Measurements from ENCODE around the gene SFTPA1. TPM values are rescaled to one million over a fixed set of nuclear protein-coding genes. Genes with fewer than 3 reads are reported as not detected.
A peak's percentile ranks its signal among the peaks of the same experiment; 100 is the strongest.
"Not testable (repeated sequence)": the region's sequence is repeated elsewhere in the genome, so short reads cannot be mapped to it uniquely, and the experiment has no call there.

Gene SFTPA1
- total RNA-seq, 2 experiments from 2014 or later, result not detected

DNA sequence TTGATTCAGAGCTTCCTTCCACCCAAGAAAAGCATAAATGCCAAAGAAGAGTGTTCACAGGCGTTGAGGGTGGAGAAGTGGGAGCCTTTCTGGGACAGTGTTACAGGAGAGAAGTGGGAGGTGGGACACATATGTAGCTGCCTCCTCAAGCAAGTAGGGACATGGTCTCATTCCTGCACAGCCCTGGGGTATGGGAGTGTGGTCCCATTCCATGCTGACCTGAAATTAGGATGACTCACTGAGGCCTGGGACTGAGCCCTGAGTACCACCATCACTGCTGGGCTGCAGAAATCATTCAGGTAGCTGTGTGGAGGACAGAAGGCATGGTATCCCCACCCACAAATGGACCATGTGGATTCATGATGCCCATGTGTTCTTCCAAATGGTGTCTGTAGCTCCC is 17.4 kb upstream of the SFTPA1 start:
- Mint-ChIP-seq H3K27ac (no peak overlapping the region), H3K4me3 (no peak overlapping the region)

DNA sequence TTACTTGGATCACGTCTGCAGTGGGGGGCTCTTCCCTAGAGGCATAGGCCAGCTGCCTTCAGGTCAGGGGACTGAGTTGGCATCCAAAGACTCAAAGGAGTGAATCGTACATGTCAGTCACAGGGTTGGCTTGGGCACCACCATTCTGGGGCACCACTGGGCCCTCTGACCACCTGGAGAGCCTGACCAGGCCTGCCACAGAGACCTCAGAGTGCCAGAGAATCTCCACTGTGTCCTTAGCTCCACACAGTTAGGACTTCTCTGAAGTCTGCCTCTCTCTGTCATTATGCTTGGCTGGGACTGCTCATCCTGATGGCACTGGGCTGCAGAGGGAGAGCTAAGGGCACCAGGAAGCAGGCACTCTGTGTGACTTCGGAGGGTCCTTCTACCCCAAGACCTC is 16.2 kb upstream of the SFTPA1 start:
- Mint-ChIP-seq H3K27me3 (peaks cover 35% of the 10 kb centered on the region), H3K9me3 (peaks cover 14% of the 10 kb centered on the region)
- H3K4me3 Mint-ChIP-seq; DNase-seq; H3K4me1 Mint-ChIP-seq; H3K36me3 Mint-ChIP-seq (ENCODE audit: low read depth); POLR2A ChIA-PET; H3K27ac Mint-ChIP-seq; CTCF ChIA-PET: not testable (repeated sequence)

More for the DNA sequence above, 17.4 kb upstream of the SFTPA1 start:
- ChIA-PET CTCF (no interaction called here), POLR2A (no interaction called here)
- DNase-seq, result no peak
- Mint-ChIP-seq H3K27me3 (peaks cover 41% of the 10 kb centered on the region), H3K36me3 (ENCODE audit: low read depth) (no peaks in the 10 kb centered on the region), H3K9me3 (peaks cover 11% of the 10 kb centered on the region), H3K4me1 (no peaks in the 10 kb centered on the region)

GRCh38 chr10:79595510-79595909 is 15.2 kb upstream of the SFTPA1 start:
- ChIA-PET CTCF (no interaction called here), POLR2A (no interaction called here)
- no peak overlapping the region for H3K27ac Mint-ChIP-seq
- H3K36me3 Mint-ChIP-seq (ENCODE audit: low read depth), result no peaks in the 10 kb centered on the region
- no peaks in the 10 kb centered on the region for H3K4me1 Mint-ChIP-seq
- peaks cover 14% of the 10 kb centered on the region for H3K9me3 Mint-ChIP-seq
- no peak overlapping the region for H3K4me3 Mint-ChIP-seq
- DNase-seq, result no peak
- peaks cover 27% of the 10 kb centered on the region for H3K27me3 Mint-ChIP-seq

GRCh38 chr10:79599644-79600043 is 11.1 kb upstream of the SFTPA1 start:
- POLR2A ChIA-PET; DNase-seq; H3K4me1 Mint-ChIP-seq; H3K27ac Mint-ChIP-seq; CTCF ChIA-PET; H3K4me3 Mint-ChIP-seq; H3K36me3 Mint-ChIP-seq (ENCODE audit: low read depth): not testable (repeated sequence)
- peaks cover 29% of the 10 kb centered on the region for H3K27me3 Mint-ChIP-seq
- H3K9me3 Mint-ChIP-seq, result peaks cover 14% of the 10 kb centered on the region

- Mint-ChIP-seq H3K36me3 (ENCODE audit: low read depth) (no peaks in the 10 kb centered on the region), H3K27me3 (peaks cover 31% of the 10 kb centered on the region), H3K4me1 (no peaks in the 10 kb centered on the region), H3K4me3 (no peak overlapping the region), H3K9me3 (peaks cover 14% of the 10 kb centered on the region), H3K27ac (no peak overlapping the region)
- no peak for DNase-seq
- ChIA-PET CTCF (no interaction called here), POLR2A (no interaction called here)
These were observed 8.8 kb upstream of the SFTPA1 start for GRCh38 chr10:79601939-79602338.

- DNase-seq, result no peak
- Mint-ChIP-seq H3K4me1 (no peaks in the 10 kb centered on the region), H3K4me3 (no peak overlapping the region), H3K27ac (no peak overlapping the region), H3K36me3 (ENCODE audit: low read depth) (no peaks in the 10 kb centered on the region), H3K9me3 (peaks cover 8% of the 10 kb centered on the region), H3K27me3 (peaks cover 26% of the 10 kb centered on the region)
- ChIA-PET POLR2A (no interaction called here), CTCF (no interaction called here)
These were observed 7.8 kb upstream of the SFTPA1 start for GRCh38 chr10:79602953-79603352.

DNA sequence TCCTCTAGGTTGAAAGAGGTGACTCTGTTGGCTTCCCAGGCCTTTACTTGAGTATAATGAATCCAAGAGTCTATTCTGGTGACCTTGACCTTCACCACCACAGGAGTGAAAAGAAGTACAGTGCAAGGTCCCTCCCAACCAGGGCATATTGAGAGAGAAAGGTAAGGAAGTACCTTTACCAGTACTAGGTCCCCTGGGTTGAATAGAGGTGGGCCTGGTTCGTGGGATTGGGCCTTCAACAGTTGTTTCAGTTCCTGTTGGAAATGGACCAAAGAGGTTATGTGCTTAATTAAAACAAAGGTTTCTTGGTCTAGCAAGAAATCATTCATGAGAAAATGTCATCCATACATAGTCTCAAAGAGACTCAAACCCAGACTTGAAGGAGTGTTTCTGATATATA is 6.4 kb upstream of the SFTPA1 start:
- H3K9me3 Mint-ChIP-seq, result no peaks in the 10 kb centered on the region
- H3K4me1 Mint-ChIP-seq, result no peaks in the 10 kb centered on the region
- H3K4me3 Mint-ChIP-seq, result no peak overlapping the region
- H3K36me3 Mint-ChIP-seq (ENCODE audit: low read depth), result no peaks in the 10 kb centered on the region
- H3K27ac Mint-ChIP-seq, result no peak overlapping the region
- H3K27me3 Mint-ChIP-seq, result peaks cover 20% of the 10 kb centered on the region
- POLR2A ChIA-PET, result no interaction called here
- no peak for DNase-seq
- CTCF ChIA-PET, result no interaction called here

DNA sequence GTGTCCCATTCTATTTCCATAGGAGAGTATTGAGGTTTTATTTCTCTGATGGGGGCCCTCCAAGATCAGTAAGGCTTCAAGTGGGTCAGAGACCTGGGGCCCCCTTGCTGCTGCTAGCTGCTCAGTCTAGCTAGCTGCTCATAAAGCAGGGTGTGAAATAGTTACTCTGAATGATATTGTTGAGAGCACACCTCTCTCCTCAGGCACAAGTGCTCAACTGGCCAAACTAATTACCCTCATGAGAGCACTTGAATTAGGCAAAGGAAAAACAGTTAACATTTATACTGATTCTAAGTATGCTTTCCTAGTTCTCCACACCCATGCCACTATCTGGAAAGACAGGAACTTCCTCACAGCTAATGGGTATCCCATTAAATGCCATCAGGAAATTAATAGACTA is 5.4 kb upstream of the SFTPA1 start:
- H3K9me3 Mint-ChIP-seq, result no peaks in the 10 kb centered on the region
- no peaks in the 10 kb centered on the region for H3K36me3 Mint-ChIP-seq (ENCODE audit: low read depth)
- ChIA-PET CTCF (no interaction called here), POLR2A (no interaction called here)
- no peaks in the 10 kb centered on the region for H3K4me1 Mint-ChIP-seq
- DNase-seq, result no peak
- no peak overlapping the region for H3K4me3 Mint-ChIP-seq
- H3K27me3 Mint-ChIP-seq, result peaks cover 20% of the 10 kb centered on the region
- H3K27ac Mint-ChIP-seq, result no peak overlapping the region

DNA sequence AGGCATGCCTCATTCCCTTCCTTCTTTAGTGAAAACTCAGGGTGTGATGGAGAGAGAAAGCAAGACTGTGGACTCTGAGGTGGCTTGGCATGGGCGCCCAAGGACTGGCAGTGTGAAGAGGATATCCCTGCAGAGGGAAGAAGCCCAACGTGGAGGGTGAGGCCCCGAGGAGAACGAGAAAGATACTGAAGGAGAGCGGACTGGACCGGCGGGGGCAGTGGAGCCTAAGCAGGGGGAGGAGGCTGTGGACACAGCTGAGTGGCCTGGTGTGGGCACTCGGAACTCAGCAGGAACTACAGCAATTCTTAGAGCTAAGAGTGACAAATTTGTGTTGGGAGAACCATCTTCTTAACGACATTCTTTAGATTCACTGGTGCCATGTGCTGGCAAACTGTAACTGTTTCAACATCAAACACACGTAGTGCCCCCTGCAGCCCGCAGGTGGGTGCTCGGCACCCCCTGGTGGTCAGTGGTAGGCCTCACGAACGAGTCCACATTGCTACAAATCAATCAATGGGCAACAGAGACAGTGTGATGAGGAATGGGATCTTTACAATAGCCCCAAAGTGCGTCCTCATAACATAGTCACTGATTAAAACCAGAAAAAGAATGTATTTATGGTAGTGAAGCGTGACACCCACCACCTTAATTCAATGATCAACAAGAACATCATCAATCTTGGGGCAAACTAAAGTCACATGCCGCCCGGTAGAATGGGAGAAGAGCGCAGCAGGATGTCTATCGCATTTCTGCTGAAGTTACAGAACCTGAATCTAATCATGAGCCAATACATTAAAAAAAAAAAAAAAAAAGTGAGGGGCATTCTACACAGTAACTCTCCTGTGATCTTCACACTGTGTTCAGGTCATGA is 2.0 kb upstream of the SFTPA1 start:
- H3K27me3 Mint-ChIP-seq, result peaks cover 6% of the 10 kb centered on the region
- peak; percentile 46 for DNase-seq
- no peaks in the 10 kb centered on the region for H3K4me1 Mint-ChIP-seq
- no peak overlapping the region for H3K27ac Mint-ChIP-seq
- no peak overlapping the region for H3K4me3 Mint-ChIP-seq
- H3K36me3 Mint-ChIP-seq (ENCODE audit: low read depth), result no peaks in the 10 kb centered on the region
- H3K9me3 Mint-ChIP-seq, result no peaks in the 10 kb centered on the region
- CTCF ChIA-PET, result no interaction called here
- POLR2A ChIA-PET, result no interaction called here

- CTCF ChIA-PET, result not testable (repeated sequence)
These were observed 646 bp downstream of the SFTPA1 start for GRCh38 chr10:79611193-79611976.

GRCh38 chr10:79615577-79615976 is 4.8 kb downstream of the SFTPA1 start:
- ChIA-PET POLR2A (no interaction called here), CTCF (no interaction called here)
- no peak for DNase-seq
- Mint-ChIP-seq H3K36me3 (ENCODE audit: low read depth) (no peaks in the 10 kb centered on the region), H3K4me3 (no peak overlapping the region), H3K27ac (no peak overlapping the region), H3K9me3 (no peaks in the 10 kb centered on the region), H3K27me3 (peaks cover 39% of the 10 kb centered on the region), H3K4me1 (no peaks in the 10 kb centered on the region)

More at GRCh38 chr10:79611193-79611976, 646 bp downstream of the SFTPA1 start:
- POLR2A ChIA-PET; H3K27me3 Mint-ChIP-seq; H3K4me1 Mint-ChIP-seq; H3K36me3 Mint-ChIP-seq (ENCODE audit: low read depth); H3K27ac Mint-ChIP-seq; DNase-seq; H3K4me3 Mint-ChIP-seq; H3K9me3 Mint-ChIP-seq: not testable (repeated sequence)

DNA sequence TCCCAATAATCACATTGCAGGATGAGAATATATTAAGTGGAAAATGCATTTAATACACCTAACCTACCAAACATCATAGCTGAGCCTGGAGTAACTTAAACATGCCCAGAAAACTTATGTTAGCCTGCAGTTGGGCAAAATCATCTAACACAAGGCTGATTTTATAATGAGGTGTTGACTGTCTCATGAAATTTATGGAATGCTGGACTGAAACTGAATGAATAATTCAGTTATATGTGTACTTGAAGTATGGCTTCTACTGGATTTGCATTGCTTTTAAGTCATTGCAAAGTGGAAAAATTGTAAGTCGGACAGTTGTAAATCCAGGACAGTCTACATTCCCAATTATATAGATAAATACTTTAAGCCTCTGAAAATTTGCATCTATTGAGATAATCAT is 5.4 kb downstream of the SFTPA1 start:
- H3K4me1 Mint-ChIP-seq, result no peaks in the 10 kb centered on the region
- H3K27ac Mint-ChIP-seq, result no peak overlapping the region
- H3K36me3 Mint-ChIP-seq (ENCODE audit: low read depth), result no peaks in the 10 kb centered on the region
- no peak for DNase-seq
- ChIA-PET CTCF (no interaction called here), POLR2A (no interaction called here)
- no peak overlapping the region for H3K4me3 Mint-ChIP-seq
- H3K27me3 Mint-ChIP-seq, result peaks cover 39% of the 10 kb centered on the region
- no peaks in the 10 kb centered on the region for H3K9me3 Mint-ChIP-seq

GRCh38 chr10:79623663-79624062 is 12.9 kb downstream of the SFTPA1 start:
- H3K4me3 Mint-ChIP-seq, POLR2A ChIA-PET: not testable (repeated sequence)

More at GRCh38 chr10:79623663-79624062, 12.9 kb downstream of the SFTPA1 start:
- CTCF ChIA-PET; H3K9me3 Mint-ChIP-seq; H3K27ac Mint-ChIP-seq; H3K36me3 Mint-ChIP-seq (ENCODE audit: low read depth); DNase-seq; H3K4me1 Mint-ChIP-seq: not testable (repeated sequence)
- H3K27me3 Mint-ChIP-seq, result peaks cover 35% of the 10 kb centered on the region

Measured in activated CD4-positive, alpha-beta T cell treated with anti-CD3 and anti-CD28 coated beads, Interleukin-2, amount 10 ng/mL, durations not matched to agents 7 days and 5 days (primary cell).